ENCODE data around the gene SAMHD1.

SAMHD1 gene

DNA sequence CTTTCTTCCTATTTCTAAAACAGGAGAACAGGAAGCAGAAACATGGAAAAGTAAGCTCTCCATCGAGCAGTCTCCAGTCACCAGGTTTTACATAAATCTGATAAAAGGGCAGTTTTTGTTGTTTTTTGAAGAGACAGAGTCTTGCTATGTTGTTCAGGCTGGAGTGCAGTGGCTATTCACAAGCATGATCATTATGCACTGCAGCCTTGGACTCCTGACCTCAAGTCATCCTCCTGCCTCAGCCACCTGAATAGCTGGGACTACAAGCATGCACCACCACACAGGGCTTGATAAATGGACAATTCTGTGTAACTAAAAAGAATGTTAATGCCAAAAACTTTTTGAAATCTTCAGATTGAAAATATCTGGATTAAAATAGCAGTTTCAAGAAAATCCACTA, 23.8 kb downstream of the SAMHD1 start:
- Histone ChIP-seq H2AFZ (ENCODE audit: low read depth, low read length, severe bottlenecking) (no peak overlapping the region), H3K9ac (ENCODE audit: low read length) (no peak overlapping the region), H3F3A (ENCODE audit: insufficient read depth) (no peaks in the 10 kb centered on the region), H3K27me3 (ENCODE audit: low read length) (no peaks in the 10 kb centered on the region), H3K4me3 (ENCODE audit: insufficient read depth, low read length, poor library complexity, severe bottlenecking) (no peak overlapping the region), H3K27ac (ENCODE audit: low read depth, low read length) (no peak overlapping the region), H3K4me2 (ENCODE audit: low read depth, low read length, poor library complexity, severe bottlenecking) (no peak overlapping the region), H3K9me3 (ENCODE audit: insufficient read depth, low read length) (no peaks in the 10 kb centered on the region), H3K36me3 (ENCODE audit: low read length) (peaks cover 9% of the 10 kb centered on the region), H4K20me1 (ENCODE audit: low read depth, low read length) (no peaks in the 10 kb centered on the region), H3K9me2 (replicated peaks; ENCODE audit: insufficient read depth, low read length) (no peaks in the 10 kb centered on the region), H3K79me2 (ENCODE audit: insufficient read depth, low read length) (no peaks in the 10 kb centered on the region)
- TF ChIP-seq, protein P1, sequence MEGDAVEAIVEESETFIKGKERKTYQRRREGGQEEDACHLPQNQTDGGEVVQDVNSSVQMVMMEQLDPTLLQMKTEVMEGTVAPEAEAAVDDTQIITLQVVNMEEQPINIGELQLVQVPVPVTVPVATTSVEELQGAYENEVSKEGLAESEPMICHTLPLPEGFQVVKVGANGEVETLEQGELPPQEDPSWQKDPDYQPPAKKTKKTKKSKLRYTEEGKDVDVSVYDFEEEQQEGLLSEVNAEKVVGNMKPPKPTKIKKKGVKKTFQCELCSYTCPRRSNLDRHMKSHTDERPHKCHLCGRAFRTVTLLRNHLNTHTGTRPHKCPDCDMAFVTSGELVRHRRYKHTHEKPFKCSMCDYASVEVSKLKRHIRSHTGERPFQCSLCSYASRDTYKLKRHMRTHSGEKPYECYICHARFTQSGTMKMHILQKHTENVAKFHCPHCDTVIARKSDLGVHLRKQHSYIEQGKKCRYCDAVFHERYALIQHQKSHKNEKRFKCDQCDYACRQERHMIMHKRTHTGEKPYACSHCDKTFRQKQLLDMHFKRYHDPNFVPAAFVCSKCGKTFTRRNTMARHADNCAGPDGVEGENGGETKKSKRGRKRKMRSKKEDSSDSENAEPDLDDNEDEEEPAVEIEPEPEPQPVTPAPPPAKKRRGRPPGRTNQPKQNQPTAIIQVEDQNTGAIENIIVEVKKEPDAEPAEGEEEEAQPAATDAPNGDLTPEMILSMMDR (IDR thresholded peaks at IDR 0.05; ENCODE audit: insufficient read depth, low read length, poor library complexity, severe bottlenecking): no peak
- no peak for TF ChIP-seq EZH2phosphoT487 (conservative IDR thresholded peaks at IDR 0.05; ENCODE audit: low read length)

DNA sequence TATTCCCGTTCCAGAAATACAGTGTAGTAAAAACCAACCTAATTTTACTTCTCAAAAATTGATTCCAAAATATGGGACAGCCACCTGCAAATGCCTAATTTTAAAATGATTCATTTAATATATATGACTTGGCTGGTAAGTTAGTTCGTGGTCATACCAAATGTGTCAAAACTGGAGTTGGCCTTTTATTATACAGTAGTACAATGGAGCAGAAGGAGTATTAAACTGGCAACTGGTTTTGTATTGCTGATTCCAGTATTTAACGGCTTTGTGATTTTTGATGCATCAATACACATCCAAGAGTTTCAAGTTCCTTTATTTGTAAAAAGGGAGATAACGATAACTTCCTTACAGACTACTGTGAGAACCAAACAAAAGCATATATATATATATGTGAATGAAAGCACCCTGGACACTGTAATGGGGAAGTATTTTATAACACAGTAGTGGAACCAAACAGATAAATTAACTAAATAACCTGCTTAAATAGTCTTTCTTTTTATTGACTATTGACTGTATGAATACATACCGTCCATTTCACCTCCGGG, 24.8 kb downstream of the SAMHD1 start:
- Histone ChIP-seq H3F3A (ENCODE audit: insufficient read depth) (no peaks in the 10 kb centered on the region), H3K27me3 (ENCODE audit: low read length) (no peaks in the 10 kb centered on the region), H3K36me3 (ENCODE audit: low read length) (peaks cover 9% of the 10 kb centered on the region), H2AFZ (ENCODE audit: low read depth, low read length, severe bottlenecking) (no peak overlapping the region), H3K4me3 (ENCODE audit: insufficient read depth, low read length, poor library complexity, severe bottlenecking) (no peak overlapping the region), H3K4me2 (ENCODE audit: low read depth, low read length, poor library complexity, severe bottlenecking) (no peak overlapping the region), H3K9me3 (ENCODE audit: insufficient read depth, low read length) (no peaks in the 10 kb centered on the region), H4K20me1 (ENCODE audit: low read depth, low read length) (no peaks in the 10 kb centered on the region), H3K79me2 (ENCODE audit: insufficient read depth, low read length) (no peaks in the 10 kb centered on the region), H3K9ac (ENCODE audit: low read length) (no peak overlapping the region), H3K27ac (ENCODE audit: low read depth, low read length) (no peak overlapping the region), H3K9me2 (replicated peaks; ENCODE audit: insufficient read depth, low read length) (no peaks in the 10 kb centered on the region)
- TF ChIP-seq, protein P1 (IDR thresholded peaks at IDR 0.05; ENCODE audit: insufficient read depth, low read length, poor library complexity, severe bottlenecking): no peak
- no peak for TF ChIP-seq EZH2phosphoT487 (conservative IDR thresholded peaks at IDR 0.05; ENCODE audit: low read length)

DNA sequence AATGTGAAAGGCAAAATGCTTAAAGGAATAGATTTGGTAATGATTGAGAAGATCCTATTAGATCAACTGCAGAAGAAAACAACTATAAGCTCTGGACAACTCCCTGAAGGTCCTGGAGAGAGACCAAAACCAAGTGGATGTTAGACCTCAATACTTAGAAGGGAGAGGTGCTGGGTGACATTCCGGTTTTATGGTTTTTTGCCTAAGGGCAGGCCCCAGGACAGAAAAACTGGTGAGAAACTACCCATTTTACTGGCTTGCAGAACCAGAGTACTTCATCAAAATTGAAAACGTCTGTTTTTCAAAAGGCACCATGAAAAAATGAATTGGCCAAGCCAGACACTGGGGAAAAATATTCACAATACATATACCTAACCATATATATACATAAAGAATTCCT, 26.3 kb downstream of the SAMHD1 start:
- Histone ChIP-seq H3K9ac (ENCODE audit: low read length) (no peak overlapping the region), H3K9me2 (replicated peaks; ENCODE audit: insufficient read depth, low read length) (no peaks in the 10 kb centered on the region), H3K36me3 (ENCODE audit: low read length) (peaks cover 6% of the 10 kb centered on the region), H3K9me3 (ENCODE audit: insufficient read depth, low read length) (no peaks in the 10 kb centered on the region), H3K27ac (ENCODE audit: low read depth, low read length) (no peak overlapping the region), H3K27me3 (ENCODE audit: low read length) (no peaks in the 10 kb centered on the region), H3K79me2 (ENCODE audit: insufficient read depth, low read length) (no peaks in the 10 kb centered on the region), H3K4me3 (ENCODE audit: insufficient read depth, low read length, poor library complexity, severe bottlenecking) (no peak overlapping the region), H4K20me1 (ENCODE audit: low read depth, low read length) (no peaks in the 10 kb centered on the region), H2AFZ (ENCODE audit: low read depth, low read length, severe bottlenecking) (no peak overlapping the region), H3F3A (ENCODE audit: insufficient read depth) (no peaks in the 10 kb centered on the region), H3K4me2 (ENCODE audit: low read depth, low read length, poor library complexity, severe bottlenecking) (no peak overlapping the region)
- no peak for TF ChIP-seq EZH2phosphoT487 (conservative IDR thresholded peaks at IDR 0.05; ENCODE audit: low read length)
- TF ChIP-seq, protein P1 (IDR thresholded peaks at IDR 0.05; ENCODE audit: insufficient read depth, low read length, poor library complexity, severe bottlenecking): no peak

Measured in SU-DHL-6 (cell line).